Right lobe of liver (tissue), 6 donors: ENCODE results near the gene ABHD1. TPM values are rescaled to one million over a fixed set of nuclear protein-coding genes. Genes with fewer than 3 reads are reported as not detected.
A peak's percentile ranks its signal among the peaks of the same experiment; 100 is the strongest.
"Not testable (repeated sequence)": the region's sequence is repeated elsewhere in the genome, so short reads cannot be mapped to it uniquely, and the experiment has no call there.

ENCODE experiments used
- ATAC-seq, 4 donors: fragments of 200-7000 bp; cut with Tn5 transposase; one replicate each; pipeline ENCODE4 v1.9.1; 2020; ENCODE audit warnings: mild to moderate bottlenecking in 4 of 4, moderate library complexity in 4 of 4
- DNase-seq, 3 donors: peaks; one replicate each; pipeline ENCODE4 v3.0.0-alpha.2; 2020
- H3K27ac ChIP-seq, 3 donors: fragments of 200-600 bp; one replicate each; pipeline ENCODE4 v1.8.0; 2022
- H3K27me3 ChIP-seq, 2 donors: fragments of 200-600 bp; one replicate each; pipeline ENCODE4 v1.8.0; 2022
- H3K36me3 ChIP-seq, 4 donors: fragments of 200-600 bp; sonication (generic) in 1 of 4; one replicate each; pipeline versions ENCODE4 v1.5.1 to v1.8.0; 2017 to 2022; ENCODE audit warnings: control low read depth in 1 of 4
- H3K4me1 ChIP-seq, 4 donors: fragments of 200-600 bp; sonication (generic) in 1 of 4; one replicate each; pipeline versions ENCODE4 v1.5.1 to v1.8.0; 2017 to 2022; ENCODE audit warnings: control low read depth in 1 of 4
- H3K4me3 ChIP-seq, 3 donors: fragments of 200-600 bp; one replicate each; pipeline ENCODE4 v1.8.0; 2022
- H3K9me3 ChIP-seq, 4 donors: fragments of 200-600 bp; sonication (generic) in 1 of 4; one replicate each; pipeline versions ENCODE4 v1.5.1 to v1.8.0; 2017 to 2022; ENCODE audit warnings: control low read depth in 1 of 4
- CTCF ChIP-seq, 4 donors: fragments of 200-600 bp in 3 of 4; fragments of 450-650 bp in 1 of 4; IDR thresholded peaks; one replicate each; pipeline versions ENCODE4 v1.5.1 to v1.8.0; 2016 to 2022; ENCODE audit warnings: antibody characterized with exemption in 4 of 4, mild to moderate bottlenecking in 2 of 4
- POLR2A ChIP-seq: fragments of 450-650 bp; IDR thresholded peaks from one replicate; pipeline ENCODE4 v1.6.1; 2017; ENCODE audit warnings: antibody characterized with exemption, mild to moderate bottlenecking
- WGBS: methylation state at CpG from one replicate; pipeline ENCODE4 v1.1.6; 2018; ENCODE audit warnings: low coverage, low lambda C conversion rate; ENCODE audit not compliant: insufficient coverage; ENCODE audit errors: missing lambda C conversion rate; 5-methylcytosine and 5-hydroxymethylcytosine counted together
- intact Hi-C, 2 donors: fragments of 100-400 bp; cut with DNase I; formaldehyde crosslinking; loops; one replicate each; pipeline versions ENCODE4 v1.11.2 to v1.14.1; 2022
- long read RNA-seq: library from polyadenylated mRNA; unstranded; transcript quantifications from one replicate; pipeline ENCODE4 v2.0.0, GENCODE V29; 2019
- total RNA-seq, 6 experiments: library from RNA; depleted of rRNA in 2 of 6; stranded (reverse); fragments of >200 nt in 2 of 6; fragmentation: NEBNext Ultra II Directional in 3 of 6; extraction: Animal tissue kit (Norgen Biotek cat#: 25700) in 3 of 6; gene quantifications; one replicate each; pipeline versions ENCODE4 v1.1.0 to v1.2.4, GENCODE V29; 2016 to 2023
- donor health status: DM: no; HTN: yes; CAD: no.
- donor health status: DM: no; HTN: no; CAD: no.
- donor health status: DM: no; HTN: no; CAD: no.
- donor health status: DM: no; HTN: yes; CAD: no.
- donor health status: DM: no; HTN: yes; CAD: no.

Gene ABHD1
- 1 to 10 TPM in 3 of 6 experiments, under 1 TPM in 3; 0.74 to 3.2 (median 1.1) TPM for total RNA-seq
- long read RNA-seq, partial matches to known transcripts = 0 of 1 reads
- long read RNA-seq, other reads (novel, unspliced or antisense) = 1 of 1 reads

DNA sequence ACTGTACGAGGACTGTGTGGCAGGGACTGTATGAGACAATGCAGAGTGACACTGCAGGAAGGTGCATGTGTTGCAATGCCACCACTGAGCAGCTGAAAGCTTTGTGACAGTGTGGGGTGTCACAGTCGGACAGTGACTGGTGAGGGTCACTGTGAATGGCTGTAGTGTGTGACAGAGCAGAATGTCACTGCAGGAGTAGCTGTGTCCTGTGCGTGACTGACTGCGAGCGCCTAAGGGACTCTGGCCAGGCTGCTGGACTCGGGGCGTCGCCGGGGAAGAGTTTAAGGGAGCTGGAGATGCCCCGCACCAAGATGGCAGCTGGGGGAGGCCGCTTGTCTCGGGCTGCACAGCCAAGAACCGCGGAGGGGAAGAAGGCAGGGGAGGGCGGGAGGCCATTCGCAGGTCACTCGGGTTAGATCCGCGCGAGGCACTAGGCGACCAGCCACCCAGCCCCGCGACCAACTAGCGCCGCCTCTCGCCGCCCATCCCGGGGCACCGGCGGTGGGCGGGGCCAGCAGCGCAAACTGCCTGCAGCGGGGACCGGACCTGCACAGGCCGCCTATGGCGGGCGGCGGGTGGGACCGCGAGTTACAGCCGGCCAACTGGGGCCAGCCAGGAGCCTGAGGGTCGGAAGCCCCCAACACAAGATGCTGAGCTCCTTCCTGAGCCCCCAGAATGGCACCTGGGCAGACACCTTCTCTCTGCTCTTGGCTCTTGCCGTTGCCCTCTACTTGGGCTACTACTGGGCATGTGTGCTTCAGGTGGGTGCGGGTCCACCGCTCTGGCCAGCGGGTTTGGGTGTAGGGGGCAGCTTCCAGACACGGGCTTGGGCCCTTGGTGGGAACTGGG lies at the start of gene ABHD1:
TSS of gene ABHD1 (plus strand) at position 514 of the 849 bp plus-strand sequence. CDS start at position 648, 134 bp downstream.
- Histone ChIP-seq H3K9me3 (no peaks in the 10 kb centered on the region), H3K4me3 (peak within 1 kb of the TSS; percentile 46 to 66 (median 50)), H3K36me3 (no peaks in the 10 kb centered on the region), H3K27ac (peak within 1 kb of the TSS in 2 of 3 donors; percentile 43 to 49), H3K4me1 (peaks cover 0 to 20% (median 3%) of the 10 kb centered on the region in 4 donors), H3K27me3 (no peaks in the 10 kb centered on the region)
- DNase-seq (peak; percentile 84 to 86 (median 85)), ATAC-seq (peak; percentile 78 to 89 (median 84))
- TF ChIP-seq CTCF (IDR thresholded peaks at IDR 0.05) = peak in 2 of 4 donors; percentile 16 to 25
- TF ChIP-seq POLR2A = peak; percentile 78
- intact Hi-C loops = no loop called here
- 20% methylated on average over 2 of the region's 47 CpGs for WGBS

GRCh38 chr2:27074738-27075565 lies 48.7 kb upstream of the ABHD1 start:
- H3K9me3 ChIP-seq = no peaks in the 10 kb centered on the region
- H3K4me1 ChIP-seq = peaks cover 0 to 9% (median 4%) of the 10 kb centered on the region in 4 donors
- H3K36me3 ChIP-seq = no peaks in the 10 kb centered on the region
- intact Hi-C loops = loop anchor here in 1 of 2 donors (10.0 kb wide), 1 partner anchor 110 kb away; no protein-coding TSS in a partner anchor
- 60% methylated on average over 2 of the region's 4 CpGs for WGBS
- no peak for ATAC-seq
- no peak for TF ChIP-seq POLR2A
- TF ChIP-seq CTCF (IDR thresholded peaks at IDR 0.05) = no peak
- no peak overlapping the region for H3K4me3 ChIP-seq
- peak overlapping the region in 1 of 3 donors; percentile 29 for H3K27ac ChIP-seq
- H3K27me3 ChIP-seq = no peaks in the 10 kb centered on the region
- peak in 1 of 3 donors; percentile 62 for DNase-seq

- not testable (repeated sequence) for H3K4me1 ChIP-seq, ATAC-seq, H3K4me3 ChIP-seq, H3K27ac ChIP-seq, H3K36me3 ChIP-seq, H3K27me3 ChIP-seq, H3K9me3 ChIP-seq, DNase-seq
- 67% methylated on average over 6 of the region's 6 CpGs for WGBS
- intact Hi-C loops = loop anchor here in 1 of 2 donors (10.0 kb wide), 1 partner anchor 111 kb away; no protein-coding TSS in a partner anchor
Measured at GRCh38 chr2:27075566-27075871, 48.1 kb upstream of the ABHD1 start.

- no peak overlapping the region for H3K27ac ChIP-seq
- intact Hi-C loops = loop anchor here in 1 of 2 donors (10.0 kb wide), 1 partner anchor 112 kb away; no protein-coding TSS in a partner anchor
Measured at GRCh38 chr2:27076323-27076722, 47.3 kb upstream of the ABHD1 start.

More at GRCh38 chr2:27076323-27076722, 47.3 kb upstream of the ABHD1 start:
- Histone ChIP-seq H3K36me3 (no peaks in the 10 kb centered on the region), H3K4me1 (peaks cover 0 to under 1% (median 0%) of the 10 kb centered on the region in 4 donors), H3K27me3 (no peaks in the 10 kb centered on the region), H3K4me3 (no peak overlapping the region), H3K9me3 (no peaks in the 10 kb centered on the region)
- ATAC-seq = no peak
- no peak for TF ChIP-seq POLR2A
- TF ChIP-seq CTCF (IDR thresholded peaks at IDR 0.05) = no peak
- DNase-seq = no peak
- whole genome bisulfite sequencing = 75% methylated on average over 4 of the region's 4 CpGs
